Adipose tissue (tissue), 3 donors: ENCODE measurements around the gene NAT8L. TPM values are rescaled to one million over a fixed set of nuclear protein-coding genes. Genes with fewer than 3 reads are reported as not detected.

Source experiments
- H3K27ac ChIP-seq: one replicate; pipeline ENCODE4 v1.5.1; 2013; ENCODE audit warnings: low read depth, low read length
- WGBS, 3 donors: extraction: QIAGEN DNeasy Blood & Tissue Kit; methylation state at CpG; one replicate each; pipeline ENCODE4 v1.1.7; 2013; 5-methylcytosine and 5-hydroxymethylcytosine counted together
- polyA plus RNA-seq, 3 donors: library from polyadenylated mRNA; stranded (reverse); fragments of 200-250 nt; gene quantifications; one replicate each; pipeline ENCODE4 v1.2.3, GENCODE V29; 2013
- donor health status: healthy with polysubstance abuse.
- donor health status: Bipolar disorder and iron deficiency.
- donor health status: healthy.

The NAT8L gene
- polyA plus RNA-seq, 3 donors: 9.2 to 68.4 (median 11.5) TPM

DNA sequence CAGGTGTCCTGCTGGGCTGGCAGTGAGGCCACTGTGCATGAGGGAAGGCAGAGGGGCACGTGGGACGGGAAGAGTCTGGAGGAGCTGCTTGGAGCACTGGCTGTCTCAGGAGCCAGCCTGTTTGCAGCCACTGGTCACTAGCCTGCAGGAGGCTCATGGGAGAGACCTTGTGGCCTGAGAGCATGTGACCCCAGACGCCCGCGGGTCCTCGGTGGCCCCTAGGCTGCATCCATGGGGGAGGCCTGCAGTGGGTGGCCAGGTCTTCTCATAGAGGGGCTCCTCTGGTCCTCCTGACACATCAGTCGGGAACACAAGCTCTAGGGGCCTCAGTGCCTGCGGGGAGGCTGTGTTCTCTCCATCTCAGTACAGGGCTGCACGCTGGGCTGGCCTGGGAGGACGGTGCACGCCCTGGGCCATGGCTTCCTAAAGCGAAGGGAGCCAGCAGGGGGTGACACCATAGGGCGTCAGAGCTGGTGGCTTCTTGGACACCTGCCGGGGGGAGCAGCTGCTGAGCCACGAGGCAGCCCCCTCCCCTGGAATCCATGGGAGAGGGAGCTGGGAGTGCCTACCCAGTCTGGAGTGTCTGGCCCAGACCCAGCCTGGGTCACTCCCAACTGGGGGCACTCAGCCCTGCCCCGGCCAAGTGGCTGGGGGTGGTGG lies 12.3 kb downstream of the NAT8L start:
- no peak overlapping the region for H3K27ac ChIP-seq
- WGBS, 3 donors: 60 to 66% (median 61%) methylated on average over 16 of the region's 16 CpGs

- 37 to 74% (median 72%) methylated on average over 27 to 28 of the region's 28 CpGs for WGBS, 3 donors
- H3K27ac ChIP-seq: no peak overlapping the region
Measured at GRCh38 chr4:2071912-2072867, 13.1 kb downstream of the NAT8L start.

DNA sequence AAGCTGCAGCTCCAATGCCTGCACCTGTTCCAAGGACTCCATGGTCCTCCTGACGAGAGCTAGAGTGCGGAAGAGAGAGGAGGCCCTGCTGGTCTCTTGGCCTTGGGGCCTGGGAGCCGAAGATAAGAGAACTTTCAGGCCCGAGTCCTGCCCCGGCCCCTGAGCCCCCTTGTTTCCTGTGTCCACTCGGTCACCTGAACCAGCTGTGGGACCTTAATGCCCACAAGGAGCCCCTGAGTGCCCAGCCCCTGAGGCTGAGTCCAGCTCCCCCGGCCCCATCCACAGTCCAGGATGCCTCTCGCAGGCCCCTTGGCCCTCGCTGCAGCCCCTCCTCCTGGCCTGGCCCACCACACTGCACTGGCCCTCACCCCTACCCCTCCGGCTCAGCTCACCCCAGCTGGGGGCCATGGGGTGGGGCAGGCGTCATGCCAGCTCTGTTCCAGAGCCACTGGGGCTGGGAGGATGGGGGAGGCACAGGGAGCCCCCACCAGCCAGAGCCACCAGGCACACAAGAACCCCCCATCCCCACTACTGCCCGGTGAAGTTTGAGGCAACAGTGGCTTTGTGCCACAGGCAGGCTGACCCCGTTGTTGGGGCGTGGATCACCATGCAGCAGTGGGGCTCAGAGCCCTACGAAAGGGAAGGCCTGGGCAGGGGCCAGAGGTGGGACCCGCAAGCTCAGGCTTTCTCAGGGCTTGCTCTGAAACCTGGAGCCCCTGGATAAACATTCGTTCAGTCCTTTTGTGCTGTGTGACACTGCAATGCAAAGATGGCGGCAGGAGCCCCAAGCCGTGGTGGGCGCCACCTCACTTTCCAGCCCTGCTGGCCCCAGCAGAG lies 14.1 kb downstream of the NAT8L start:
- WGBS, 3 donors: 82 to 92% (median 89%) methylated on average over 18 to 20 of the region's 20 CpGs
- H3K27ac ChIP-seq: no peak overlapping the region

GRCh38 chr4:2073808-2074481 lies 14.8 kb downstream of the NAT8L start:
- no peak overlapping the region for H3K27ac ChIP-seq
- 80 to 84% (median 83%) methylated on average over 20 of the region's 20 CpGs for WGBS, 3 donors

DNA sequence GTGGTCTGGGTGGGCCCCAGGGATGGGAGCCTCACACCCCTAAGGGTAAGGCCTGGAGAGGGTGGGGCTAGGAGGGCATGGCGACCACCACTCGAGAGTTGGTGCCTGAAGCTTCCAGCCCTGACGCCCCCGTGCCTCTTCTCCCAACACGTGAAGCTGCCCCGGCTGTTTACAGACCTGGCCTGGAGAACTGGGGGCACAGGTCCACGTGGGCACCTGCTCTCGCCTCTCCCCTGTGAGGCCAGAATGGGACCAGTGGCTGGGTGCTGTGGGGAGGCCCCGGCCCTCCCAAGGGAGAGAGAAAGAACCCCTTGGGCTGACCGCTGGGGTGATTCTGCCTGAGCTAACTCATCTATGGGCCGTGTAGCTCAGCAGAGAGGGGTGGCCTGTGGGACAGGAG lies 15.5 kb downstream of the NAT8L start:
- 84 to 89% (median 87%) methylated on average over 11 of the region's 11 CpGs for WGBS, 3 donors
- no peak overlapping the region for H3K27ac ChIP-seq

DNA sequence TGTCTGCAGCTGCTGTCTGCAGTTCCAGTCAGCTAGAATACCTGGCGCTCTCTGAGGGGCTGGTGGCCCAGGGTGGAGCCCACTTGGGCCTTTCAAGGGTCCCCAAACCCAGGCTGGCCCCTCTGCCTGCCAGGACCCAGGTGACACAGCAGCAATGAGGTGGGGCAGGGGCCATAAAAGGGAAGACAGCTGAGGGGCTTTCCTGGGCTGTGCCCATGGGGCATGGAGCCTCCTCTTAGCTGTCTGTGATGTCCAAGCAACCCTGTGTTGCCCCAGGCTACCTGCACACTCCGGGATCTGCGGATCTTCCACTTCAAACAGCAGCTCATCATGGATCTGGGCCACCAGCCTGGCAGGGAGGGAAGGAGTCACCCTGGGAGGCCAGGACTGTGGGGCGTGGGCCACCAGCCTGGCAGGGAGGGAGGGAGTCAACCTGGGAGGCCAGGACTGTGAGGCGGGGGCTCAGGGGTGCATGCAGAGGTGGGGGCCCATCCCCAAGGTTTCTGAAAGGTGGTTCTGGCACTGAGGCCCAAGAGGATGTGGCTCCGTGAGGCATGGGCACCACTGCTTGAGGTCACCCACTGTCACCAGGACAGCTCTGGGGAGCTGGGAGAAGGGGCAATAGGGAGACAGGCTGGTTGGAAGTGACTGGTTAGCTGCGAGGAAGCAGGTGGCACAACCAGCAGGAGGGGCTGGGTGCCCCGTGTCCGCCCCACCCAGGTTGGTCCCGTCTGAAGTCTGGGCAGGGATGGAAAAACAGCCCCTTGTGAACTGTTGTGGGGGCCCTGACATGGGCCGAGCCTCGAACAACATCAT lies 16.3 kb downstream of the NAT8L start:
- 88 to 93% (median 89%) methylated on average over 11 to 12 of the region's 12 CpGs for WGBS, 3 donors
- no peak overlapping the region for H3K27ac ChIP-seq

DNA sequence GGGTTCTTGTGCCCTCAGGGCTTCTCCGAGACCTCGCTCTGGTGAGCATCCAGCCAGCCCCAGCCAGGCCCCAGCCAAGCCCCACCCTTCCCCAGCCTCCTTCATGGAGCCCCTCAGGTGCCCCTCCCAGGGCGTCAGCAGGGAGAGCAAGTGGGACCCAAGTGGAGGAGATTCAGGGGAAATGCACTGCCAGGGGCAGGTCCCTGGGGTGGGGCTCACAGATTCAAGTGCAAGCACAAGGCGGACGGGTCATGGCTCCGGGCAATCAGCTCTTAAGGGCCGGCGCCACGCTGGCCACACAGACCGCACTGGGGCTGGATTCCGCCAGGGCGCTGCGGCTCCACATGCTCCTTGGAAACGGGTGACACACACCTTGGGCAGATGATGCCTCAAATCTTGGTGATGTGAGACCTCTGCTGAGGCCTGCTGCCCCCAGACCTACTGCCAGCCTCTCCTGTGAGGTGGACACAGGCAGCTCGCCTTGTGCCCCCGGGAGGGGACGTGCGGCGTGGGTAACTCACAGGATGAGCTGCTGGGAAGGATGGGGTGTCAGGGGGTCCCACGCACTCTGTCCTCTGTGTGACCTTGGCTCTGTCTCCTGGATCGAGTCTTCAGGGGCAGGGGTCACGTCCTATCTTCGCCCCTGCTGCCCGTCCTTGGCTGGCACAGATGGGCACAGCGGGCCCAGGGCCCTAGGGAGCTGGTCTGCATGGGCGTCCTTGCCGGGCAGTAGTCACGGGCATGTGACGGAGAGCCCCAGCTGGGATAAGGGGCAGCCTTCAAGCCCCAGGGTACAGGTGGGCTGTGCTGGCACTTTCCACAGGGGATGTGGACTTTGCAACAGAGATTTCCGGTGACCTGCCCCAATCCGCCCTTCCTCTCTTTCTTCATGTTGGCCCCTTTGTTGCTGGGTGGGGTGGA lies 17.1 kb downstream of the NAT8L start:
- 91 to 94% (median 91%) methylated on average over 29 to 31 of the region's 31 CpGs for WGBS, 3 donors
- H3K27ac ChIP-seq: no peak overlapping the region

DNA sequence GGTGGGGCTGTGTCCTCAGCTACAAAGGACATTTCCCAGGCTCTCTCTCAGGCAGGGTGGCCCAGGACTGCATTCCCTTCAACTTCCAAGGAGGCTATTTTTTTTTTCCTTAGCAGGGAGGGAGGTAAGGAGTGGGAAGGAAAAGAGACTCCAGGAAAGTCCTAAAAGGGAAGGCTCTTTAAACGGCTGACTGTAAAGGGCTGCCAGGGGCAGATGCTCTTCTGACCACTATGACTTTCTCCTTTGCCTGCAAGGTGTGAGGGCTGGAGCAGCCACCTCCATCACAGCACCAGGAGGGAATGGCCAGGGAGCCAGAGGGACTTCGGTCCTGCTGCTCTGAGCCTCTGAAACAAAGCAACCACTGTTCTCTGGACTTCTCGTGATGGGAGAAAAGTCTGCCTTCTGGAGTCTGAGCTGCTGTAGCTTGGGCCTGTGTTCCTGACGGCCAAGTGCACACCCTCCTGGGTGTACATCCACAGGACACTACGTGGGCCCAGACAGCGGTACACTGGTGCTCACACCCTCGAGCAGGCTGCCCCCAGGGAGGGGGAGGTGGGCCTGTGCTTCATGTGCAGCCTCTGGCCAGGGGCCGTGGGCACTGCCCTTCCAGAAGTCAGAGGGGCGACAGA lies 17.9 kb downstream of the NAT8L start:
- H3K27ac ChIP-seq: no peak overlapping the region
- 81 to 88% (median 88%) methylated on average over 9 of the region's 9 CpGs for WGBS, 3 donors

GRCh38 chr4:2077537-2078460 lies 18.7 kb downstream of the NAT8L start:
- H3K27ac ChIP-seq: no peak overlapping the region
- 86 to 89% (median 88%) methylated on average over 17 of the region's 17 CpGs for WGBS, 3 donors

GRCh38 chr4:2078584-2078983 lies 19.5 kb downstream of the NAT8L start:
- H3K27ac ChIP-seq: no peak overlapping the region
- 77 to 86% (median 83%) methylated on average over 9 of the region's 9 CpGs for WGBS, 3 donors

DNA sequence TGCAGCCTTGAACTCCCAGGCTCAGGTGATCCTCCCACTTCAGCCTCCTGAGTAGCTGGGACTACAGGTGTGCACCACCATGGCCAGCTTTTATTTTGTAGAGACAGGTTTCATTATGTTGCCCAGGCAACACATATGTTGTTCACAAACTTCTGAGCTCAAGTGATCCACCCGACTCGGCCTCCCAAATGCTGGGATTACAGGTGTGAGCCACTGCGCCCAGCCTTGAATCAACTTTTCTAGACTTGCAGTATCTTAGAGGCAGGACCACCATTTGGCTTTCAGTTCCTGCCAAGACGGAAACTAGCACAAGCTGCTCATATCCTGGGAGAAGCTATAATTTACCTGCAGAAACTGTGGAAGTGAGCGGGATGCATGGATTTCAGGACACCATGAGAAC lies 19.9 kb downstream of the NAT8L start:
- 93 to 95% (median 94%) methylated on average over 5 of the region's 5 CpGs for WGBS, 3 donors
- no peak overlapping the region for H3K27ac ChIP-seq

GRCh38 chr4:2079926-2080325 lies 20.8 kb downstream of the NAT8L start:
- H3K27ac ChIP-seq: no peak overlapping the region
- 91 to 96% (median 93%) methylated on average over 9 of the region's 9 CpGs for whole genome bisulfite sequencing, 3 donors

DNA sequence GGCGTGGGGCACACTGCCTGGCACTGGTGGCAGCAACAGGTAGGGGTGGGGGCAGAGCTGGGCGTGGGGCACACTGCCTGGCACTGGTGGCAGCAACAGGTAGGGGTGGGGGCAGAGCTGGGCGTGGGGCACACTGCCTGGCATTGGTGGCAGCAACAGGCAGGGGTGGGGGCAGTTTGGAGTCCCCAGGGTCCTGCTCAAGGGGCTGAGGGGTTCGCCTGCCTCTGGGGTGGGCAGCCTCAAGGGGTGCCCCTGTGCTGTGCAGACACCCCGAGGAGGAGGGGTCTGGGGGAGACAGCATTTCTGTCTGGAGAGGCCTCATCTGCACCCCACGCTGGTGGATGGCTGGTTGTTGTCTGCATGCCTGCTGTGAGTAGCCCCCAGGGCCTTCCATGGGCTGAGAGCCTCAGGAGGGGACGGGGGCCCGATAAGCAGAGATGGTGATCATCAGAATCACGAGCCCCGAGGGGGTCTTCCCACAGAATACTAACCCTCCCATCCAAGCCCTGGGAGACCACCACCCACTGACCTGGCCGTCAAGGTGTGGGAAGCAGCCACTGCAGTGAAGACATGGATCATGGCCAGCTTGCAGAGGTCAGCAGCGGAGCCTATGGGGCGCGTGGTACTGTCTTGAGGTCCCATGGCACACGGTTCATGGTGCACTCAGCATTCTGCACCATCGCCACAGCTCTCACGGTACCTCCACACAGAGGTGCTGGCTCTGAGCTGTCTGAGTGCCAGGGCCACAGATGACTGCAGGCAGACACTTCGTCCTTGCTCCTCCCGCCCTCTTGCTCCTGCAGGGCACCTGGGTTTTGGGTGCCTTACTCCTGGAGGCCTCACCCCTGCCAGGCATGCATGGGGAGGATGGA lies 21.5 kb downstream of the NAT8L start:
- H3K27ac ChIP-seq: no peak overlapping the region
- 90 to 94% (median 91%) methylated on average over 18 to 19 of the region's 19 CpGs for WGBS, 3 donors

DNA sequence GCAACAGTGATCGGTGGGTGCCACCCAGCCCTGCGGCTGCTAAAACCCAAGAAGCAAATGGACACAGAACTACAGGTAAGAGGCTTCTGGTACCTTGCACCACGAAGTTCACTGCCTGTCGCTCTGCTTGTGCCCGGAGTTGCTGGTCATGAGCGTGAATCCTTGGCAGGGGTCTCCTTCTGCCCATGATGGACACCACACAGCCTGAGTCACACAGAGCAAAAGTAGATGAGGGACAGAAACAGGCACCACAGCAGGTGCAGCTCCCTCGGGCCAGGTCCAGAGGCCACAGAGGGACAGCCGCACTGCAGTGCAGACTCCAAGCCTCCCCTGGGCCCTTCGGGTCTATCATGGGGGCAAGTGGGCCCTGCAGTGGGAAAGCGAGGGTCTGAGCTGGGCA lies 22.4 kb downstream of the NAT8L start:
- H3K27ac ChIP-seq: no peak overlapping the region
- 91 to 94% (median 92%) methylated on average over 10 of the region's 10 CpGs for WGBS, 3 donors
